ENCODE results near the gene KLC3. TPM values are rescaled to one million over a fixed set of nuclear protein-coding genes. Genes with fewer than 3 reads are reported as not detected.

Gene KLC3
- total and polyA plus RNA-seq, 9 donors: 0.09 to 5.9 (median 0.26) TPM; not detected in 1

- no peak for DNase-seq
- 79% methylated on average over 4 of the region's 4 CpGs for WGBS (ENCODE audit: insufficient coverage)
- H3K27ac ChIP-seq (ENCODE audit: low read length): no peak overlapping the region
- no peaks in the 10 kb centered on the region for H3K27me3 ChIP-seq (ENCODE audit: control insufficient read depth, insufficient read depth, low read length)
- H3K36me3 ChIP-seq (ENCODE audit: control insufficient read depth, insufficient read depth, low read length): peaks cover 24% of the 10 kb centered on the region
- no peak overlapping the region for H3K4me3 ChIP-seq (ENCODE audit: low read length)
- H3K9me3 ChIP-seq (replicated peaks; ENCODE audit: control insufficient read depth, low read depth, low read length): no peaks in the 10 kb centered on the region
- H3K4me1 ChIP-seq (ENCODE audit: control insufficient read depth, insufficient read depth, low read length): peaks cover 8% of the 10 kb centered on the region
Observed at GRCh38 chr19:45368127-45368526, 27.6 kb downstream of the KLC3 start.

GRCh38 chr19:45368737-45369340 is 28.3 kb downstream of the KLC3 start:
- 89% methylated on average over 11 of the region's 11 CpGs for WGBS (ENCODE audit: insufficient coverage)
- no peaks in the 10 kb centered on the region for H3K9me3 ChIP-seq (replicated peaks; ENCODE audit: control insufficient read depth, low read depth, low read length)
- peaks cover 8% of the 10 kb centered on the region for H3K4me1 ChIP-seq (ENCODE audit: control insufficient read depth, insufficient read depth, low read length)
- peaks cover 19% of the 10 kb centered on the region for H3K36me3 ChIP-seq (ENCODE audit: control insufficient read depth, insufficient read depth, low read length)
- no peak overlapping the region for H3K27ac ChIP-seq (ENCODE audit: low read length)
- no peak overlapping the region for H3K4me3 ChIP-seq (ENCODE audit: low read length)
- no peaks in the 10 kb centered on the region for H3K27me3 ChIP-seq (ENCODE audit: control insufficient read depth, insufficient read depth, low read length)
- DNase-seq: no peak

- DNase-seq: peak; percentile 100
- no peaks in the 10 kb centered on the region for H3K27me3 ChIP-seq (ENCODE audit: control insufficient read depth, insufficient read depth, low read length)
- peaks cover 10% of the 10 kb centered on the region for H3K4me1 ChIP-seq (ENCODE audit: control insufficient read depth, insufficient read depth, low read length)
- peaks cover 9% of the 10 kb centered on the region for H3K36me3 ChIP-seq (ENCODE audit: control insufficient read depth, insufficient read depth, low read length)
- peak within 1 kb of the TSS; percentile 91 for H3K27ac ChIP-seq (ENCODE audit: low read length)
- peak within 1 kb of the TSS; percentile 88 for H3K4me3 ChIP-seq (ENCODE audit: low read length)
- 2% methylated on average over 39 of the region's 55 CpGs for WGBS (ENCODE audit: insufficient coverage)
- H3K9me3 ChIP-seq (replicated peaks; ENCODE audit: control insufficient read depth, low read depth, low read length): no peaks in the 10 kb centered on the region
Observed at GRCh38 chr19:45370410-45371204, 30.1 kb downstream of the KLC3 start, which contains the start of gene ERCC2. ERCC2 (minus strand) TSS chr19:45370573; CDS start chr19:45370540, 33 bp downstream.

- Histone ChIP-seq H3K27me3 (ENCODE audit: control insufficient read depth, insufficient read depth, low read length) (no peaks in the 10 kb centered on the region), H3K27ac (ENCODE audit: low read length) (no peak overlapping the region), H3K4me1 (ENCODE audit: control insufficient read depth, insufficient read depth, low read length) (peaks cover 8% of the 10 kb centered on the region), H3K9me3 (replicated peaks; ENCODE audit: control insufficient read depth, low read depth, low read length) (no peaks in the 10 kb centered on the region), H3K4me3 (ENCODE audit: low read length) (no peak overlapping the region), H3K36me3 (ENCODE audit: control insufficient read depth, insufficient read depth, low read length) (no peaks in the 10 kb centered on the region)
- peak; percentile 81 for DNase-seq
- 21% methylated on average over 11 of the region's 13 CpGs for WGBS (ENCODE audit: insufficient coverage)
Observed at GRCh38 chr19:45376045-45376724, 35.6 kb downstream of the KLC3 start.

GRCh38 chr19:45380107-45380506 is 39.6 kb downstream of the KLC3 start:
- H3K4me3 ChIP-seq (ENCODE audit: low read length): no peak overlapping the region
- H3K4me1 ChIP-seq (ENCODE audit: control insufficient read depth, insufficient read depth, low read length): peaks cover 6% of the 10 kb centered on the region
- 73% methylated on average over 1 of the region's 1 CpG for WGBS (ENCODE audit: insufficient coverage)
- no peak for DNase-seq
- no peaks in the 10 kb centered on the region for H3K36me3 ChIP-seq (ENCODE audit: control insufficient read depth, insufficient read depth, low read length)
- peaks cover 7% of the 10 kb centered on the region for H3K27me3 ChIP-seq (ENCODE audit: control insufficient read depth, insufficient read depth, low read length)
- no peak overlapping the region for H3K27ac ChIP-seq (ENCODE audit: low read length)
- H3K9me3 ChIP-seq (replicated peaks; ENCODE audit: control insufficient read depth, low read depth, low read length): no peaks in the 10 kb centered on the region

GRCh38 chr19:45382426-45382825 is 41.9 kb downstream of the KLC3 start:
- Histone ChIP-seq H3K4me3 (ENCODE audit: low read length) (no peak overlapping the region), H3K4me1 (ENCODE audit: control insufficient read depth, insufficient read depth, low read length) (peaks cover 4% of the 10 kb centered on the region), H3K27me3 (ENCODE audit: control insufficient read depth, insufficient read depth, low read length) (peaks cover 28% of the 10 kb centered on the region), H3K36me3 (ENCODE audit: control insufficient read depth, insufficient read depth, low read length) (no peaks in the 10 kb centered on the region), H3K9me3 (replicated peaks; ENCODE audit: control insufficient read depth, low read depth, low read length) (no peaks in the 10 kb centered on the region), H3K27ac (ENCODE audit: low read length) (no peak overlapping the region)
- WGBS (ENCODE audit: insufficient coverage): 66% methylated on average over 29 of the region's 29 CpGs
- DNase-seq: no peak

- H3K27me3 ChIP-seq (ENCODE audit: control insufficient read depth, insufficient read depth, low read length): peaks cover 33% of the 10 kb centered on the region
- H3K36me3 ChIP-seq (ENCODE audit: control insufficient read depth, insufficient read depth, low read length): no peaks in the 10 kb centered on the region
- 4% methylated on average over 64 of the region's 75 CpGs for WGBS (ENCODE audit: insufficient coverage)
- no peaks in the 10 kb centered on the region for H3K9me3 ChIP-seq (replicated peaks; ENCODE audit: control insufficient read depth, low read depth, low read length)
- no peak overlapping the region for H3K27ac ChIP-seq (ENCODE audit: low read length)
- DNase-seq: no peak
- peaks cover 4% of the 10 kb centered on the region for H3K4me1 ChIP-seq (ENCODE audit: control insufficient read depth, insufficient read depth, low read length)
- no peak overlapping the region for H3K4me3 ChIP-seq (ENCODE audit: low read length)
Observed at GRCh38 chr19:45385392-45386221, 45.1 kb downstream of the KLC3 start.

- no peak for DNase-seq
- peaks cover 25% of the 10 kb centered on the region for H3K27me3 ChIP-seq (ENCODE audit: control insufficient read depth, insufficient read depth, low read length)
- H3K4me3 ChIP-seq (ENCODE audit: low read length): no peak overlapping the region
- H3K9me3 ChIP-seq (replicated peaks; ENCODE audit: control insufficient read depth, low read depth, low read length): no peaks in the 10 kb centered on the region
- H3K36me3 ChIP-seq (ENCODE audit: control insufficient read depth, insufficient read depth, low read length): no peaks in the 10 kb centered on the region
- no CpG with 5 or more reads among the region's 3 CpGs for WGBS (ENCODE audit: insufficient coverage)
- H3K27ac ChIP-seq (ENCODE audit: low read length): no peak overlapping the region
- H3K4me1 ChIP-seq (ENCODE audit: control insufficient read depth, insufficient read depth, low read length): no peaks in the 10 kb centered on the region
Observed at GRCh38 chr19:45391346-45391745, 50.8 kb downstream of the KLC3 start.

- H3K9me3 ChIP-seq (replicated peaks; ENCODE audit: control insufficient read depth, low read depth, low read length): no peaks in the 10 kb centered on the region
- no peak overlapping the region for H3K4me3 ChIP-seq (ENCODE audit: low read length)
- H3K36me3 ChIP-seq (ENCODE audit: control insufficient read depth, insufficient read depth, low read length): no peaks in the 10 kb centered on the region
- no peaks in the 10 kb centered on the region for H3K4me1 ChIP-seq (ENCODE audit: control insufficient read depth, insufficient read depth, low read length)
- no peak overlapping the region for H3K27ac ChIP-seq (ENCODE audit: low read length)
- no peak for DNase-seq
- 86% methylated on average over 14 of the region's 21 CpGs for WGBS (ENCODE audit: insufficient coverage)
- H3K27me3 ChIP-seq (ENCODE audit: control insufficient read depth, insufficient read depth, low read length): peaks cover 23% of the 10 kb centered on the region
Observed at GRCh38 chr19:45391871-45392665, 51.5 kb downstream of the KLC3 start.
